NCI-H69 (cell line): ENCODE measurements around the gene CEP128.

Experiments used
- DNase-seq: peaks from one replicate; lab custom pipeline; 2025; lab: John Stamatoyannopoulos, UW

The CEP128 gene

GRCh38 chr14:80545935-80546854 is 395.3 kb downstream of the CEP128 start:
- DNase-seq: no peak

GRCh38 chr14:80544366-80544765 is 397.2 kb downstream of the CEP128 start:
- DNase-seq: no peak

- DNase-seq: no peak
These were observed 398.3 kb downstream of the CEP128 start for GRCh38 chr14:80543211-80543610.

- DNase-seq: no peak
These were observed 402.7 kb downstream of the CEP128 start for GRCh38 chr14:80538633-80539375.

- no peak for DNase-seq
These were observed 403.9 kb downstream of the CEP128 start for GRCh38 chr14:80537626-80538025.

- peak; percentile 66 for DNase-seq
These were observed 405.1 kb downstream of the CEP128 start for GRCh38 chr14:80536456-80536855.

- no peak for DNase-seq
These were observed 406.4 kb downstream of the CEP128 start for GRCh38 chr14:80535171-80535570.

GRCh38 chr14:80523518-80524117 is 417.9 kb downstream of the CEP128 start:
- DNase-seq: peak; percentile 43

GRCh38 chr14:80522936-80523335 is 418.6 kb downstream of the CEP128 start:
- DNase-seq: peak; percentile 43

- DNase-seq: peak; percentile 32
These were observed 419.1 kb downstream of the CEP128 start for GRCh38 chr14:80522411-80522810.

GRCh38 chr14:80521456-80521855 is 420.1 kb downstream of the CEP128 start:
- DNase-seq: no peak

- DNase-seq: no peak
These were observed 422.5 kb downstream of the CEP128 start for GRCh38 chr14:80519002-80519401.

- DNase-seq: no peak
These were observed 423.4 kb downstream of the CEP128 start for GRCh38 chr14:80518173-80518572.

GRCh38 chr14:80507292-80507869 is 434.2 kb downstream of the CEP128 start:
- DNase-seq: no peak

- no peak for DNase-seq
These were observed 436.8 kb downstream of the CEP128 start for GRCh38 chr14:80504781-80505180.

GRCh38 chr14:80498533-80498932 is 443.0 kb downstream of the CEP128 start:
- no peak for DNase-seq

- DNase-seq: no peak
These were observed 445.4 kb downstream of the CEP128 start for GRCh38 chr14:80496090-80496489.

GRCh38 chr14:80494769-80495168 is 446.8 kb downstream of the CEP128 start:
- no peak for DNase-seq

GRCh38 chr14:80493620-80494019 is 447.9 kb downstream of the CEP128 start:
- no peak for DNase-seq

- peak; percentile 19 for DNase-seq
These were observed 449.9 kb downstream of the CEP128 start for GRCh38 chr14:80491650-80492049.

GRCh38 chr14:80491131-80491530 is 450.4 kb downstream of the CEP128 start:
- DNase-seq: peak; percentile 88

GRCh38 chr14:80489513-80489912 is 452.0 kb downstream of the CEP128 start:
- DNase-seq: no peak
